ENCODE results near the gene ARL2.

DNA sequence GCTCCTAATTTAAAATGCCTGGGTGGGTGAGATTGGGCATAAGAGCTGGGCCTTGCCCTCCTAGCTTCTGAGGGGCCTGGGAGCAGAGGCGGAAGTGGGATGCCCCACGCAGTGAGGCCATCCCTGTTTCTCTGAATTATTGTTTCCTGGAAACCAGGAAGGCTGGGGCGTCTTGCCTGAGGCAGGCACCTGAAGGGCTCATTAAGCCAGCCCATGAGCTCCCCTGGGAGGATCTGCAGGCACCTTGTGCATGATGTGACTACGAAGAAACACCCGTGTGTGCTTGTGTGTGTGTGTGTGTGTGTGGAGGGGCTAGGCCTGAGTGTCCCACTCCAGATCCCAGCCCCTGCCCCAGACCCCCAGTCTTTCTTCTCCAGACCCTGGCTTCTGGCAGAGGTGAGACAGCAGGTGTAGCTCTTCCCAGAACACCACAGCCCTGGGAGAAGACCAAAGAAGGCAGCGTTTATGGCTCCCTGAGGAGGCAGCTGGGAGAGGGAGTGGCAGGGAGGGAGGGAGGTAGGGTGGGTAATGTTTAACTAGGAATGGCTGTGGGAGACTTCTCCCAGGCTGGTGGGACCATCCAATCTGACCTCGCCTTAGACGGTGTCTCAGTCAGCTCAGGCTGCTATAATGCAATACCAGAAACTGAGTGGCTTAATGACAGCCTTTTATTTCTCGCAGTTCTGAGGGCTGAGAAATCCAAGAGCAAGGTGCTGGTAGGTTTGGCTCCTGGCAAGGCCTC lies 15.1 kb upstream of the ARL2 start:
- TF ChIP-seq, protein P1, sequence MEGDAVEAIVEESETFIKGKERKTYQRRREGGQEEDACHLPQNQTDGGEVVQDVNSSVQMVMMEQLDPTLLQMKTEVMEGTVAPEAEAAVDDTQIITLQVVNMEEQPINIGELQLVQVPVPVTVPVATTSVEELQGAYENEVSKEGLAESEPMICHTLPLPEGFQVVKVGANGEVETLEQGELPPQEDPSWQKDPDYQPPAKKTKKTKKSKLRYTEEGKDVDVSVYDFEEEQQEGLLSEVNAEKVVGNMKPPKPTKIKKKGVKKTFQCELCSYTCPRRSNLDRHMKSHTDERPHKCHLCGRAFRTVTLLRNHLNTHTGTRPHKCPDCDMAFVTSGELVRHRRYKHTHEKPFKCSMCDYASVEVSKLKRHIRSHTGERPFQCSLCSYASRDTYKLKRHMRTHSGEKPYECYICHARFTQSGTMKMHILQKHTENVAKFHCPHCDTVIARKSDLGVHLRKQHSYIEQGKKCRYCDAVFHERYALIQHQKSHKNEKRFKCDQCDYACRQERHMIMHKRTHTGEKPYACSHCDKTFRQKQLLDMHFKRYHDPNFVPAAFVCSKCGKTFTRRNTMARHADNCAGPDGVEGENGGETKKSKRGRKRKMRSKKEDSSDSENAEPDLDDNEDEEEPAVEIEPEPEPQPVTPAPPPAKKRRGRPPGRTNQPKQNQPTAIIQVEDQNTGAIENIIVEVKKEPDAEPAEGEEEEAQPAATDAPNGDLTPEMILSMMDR (optimal IDR thresholded peaks at IDR 0.05 in 1 of 3, IDR thresholded peaks at IDR 0.05 in 1 of 3, conservative IDR thresholded peaks at IDR 0.05 in 1 of 3; ENCODE audit: extremely low read depth in 1 of 3, insufficient read depth in 2 of 3, low read length in 3 of 3): no peak
- no peak for TF ChIP-seq EZH2 (IDR thresholded peaks at IDR 0.05; ENCODE audit: low read length)
